OCI-LY3 (cell line): ENCODE data around the gene ACAD11.
A peak's percentile ranks its signal among the peaks of the same experiment; 100 is the strongest.

ENCODE experiments used
- H2AFZ ChIP-seq: fragments of 200-600, 300-600 bp; shearing (Covaris generic); 2 replicates; pipeline ENCODE4 v1.6.0; 2014; ENCODE audit warnings: antibody characterized with exemption, low read depth, low read length
- H3K27ac ChIP-seq: fragments of 200-600, 300-600 bp; sonication (generic); 2 replicates; pipeline ENCODE4 v1.5.1; 2014; ENCODE audit warnings: mild to moderate bottlenecking, low read length, moderate library complexity, mixed read lengths
- H3K27me3 ChIP-seq: fragments of 200-600, 300-600 bp; sonication (generic); 2 replicates; pipeline ENCODE4 v1.6.1; 2014; ENCODE audit warnings: low read depth, low read length, mixed read lengths
- H3K36me3 ChIP-seq: fragments of 200-600, 300-600 bp; sonication (generic); replicated peaks from 2 replicates; pipeline ENCODE3; 2014; ENCODE audit warnings: low read depth, low read length, mixed read lengths
- H3K4me1 ChIP-seq: fragments of 300-600, 200-600 bp; sonication (generic); 2 replicates; pipeline ENCODE4 v1.6.1; 2014; ENCODE audit warnings: low read length, mixed read lengths
- H3K4me2 ChIP-seq: fragments of 200-600, 300-600 bp; sonication (generic); 2 replicates; pipeline ENCODE4 v1.6.1; 2014; ENCODE audit warnings: low read length, mixed read lengths
- H3K4me3 ChIP-seq: fragments of 300-600, 200-600 bp; sonication (generic); 2 replicates; pipeline ENCODE4 v1.5.1; 2014; ENCODE audit warnings: antibody characterized with exemption, mild to moderate bottlenecking, low read length, moderate library complexity
- H3K79me2 ChIP-seq: fragments of 300-600, 200-600 bp; shearing (Covaris generic); 2 replicates; pipeline ENCODE4 v1.6.1; 2014; ENCODE audit warnings: mild to moderate bottlenecking, low read length, mixed read lengths
- H3K9ac ChIP-seq: fragments of 300-600, 200-600 bp; shearing (Covaris generic); 2 replicates; pipeline ENCODE4 v1.6.0; 2014; ENCODE audit warnings: mild to moderate bottlenecking, low read length, moderate library complexity
- H3K9me3 ChIP-seq: fragments of 200-600, 300-600 bp; shearing (Covaris generic); 2 replicates; pipeline ENCODE4 v1.6.1; 2014; ENCODE audit warnings: low read length, mixed read lengths; ENCODE audit not compliant: insufficient read depth
- H4K20me1 ChIP-seq: fragments of 200-600, 300-600 bp; sonication (generic); 2 replicates; pipeline ENCODE4 v1.6.1; 2016; ENCODE audit warnings: low read length, mixed read lengths; ENCODE audit not compliant: insufficient read depth
- EZH2phosphoT487 ChIP-seq: fragments of 200-600 bp; shearing (Covaris generic); IDR thresholded peaks from 2 replicates; pipeline ENCODE4 v1.6.1; 2018; ENCODE audit warnings: antibody characterized with exemption, mixed run types, low read depth
- TF ChIP-seq, protein P1 (sequence below): fragments of 200-600, 300-600 bp; sonication (generic); IDR thresholded peaks from 2 replicates; pipeline ENCODE4 v1.5.1; 2014; ENCODE audit warnings: antibody characterized with exemption, low read length, low read depth

The ACAD11 gene

DNA sequence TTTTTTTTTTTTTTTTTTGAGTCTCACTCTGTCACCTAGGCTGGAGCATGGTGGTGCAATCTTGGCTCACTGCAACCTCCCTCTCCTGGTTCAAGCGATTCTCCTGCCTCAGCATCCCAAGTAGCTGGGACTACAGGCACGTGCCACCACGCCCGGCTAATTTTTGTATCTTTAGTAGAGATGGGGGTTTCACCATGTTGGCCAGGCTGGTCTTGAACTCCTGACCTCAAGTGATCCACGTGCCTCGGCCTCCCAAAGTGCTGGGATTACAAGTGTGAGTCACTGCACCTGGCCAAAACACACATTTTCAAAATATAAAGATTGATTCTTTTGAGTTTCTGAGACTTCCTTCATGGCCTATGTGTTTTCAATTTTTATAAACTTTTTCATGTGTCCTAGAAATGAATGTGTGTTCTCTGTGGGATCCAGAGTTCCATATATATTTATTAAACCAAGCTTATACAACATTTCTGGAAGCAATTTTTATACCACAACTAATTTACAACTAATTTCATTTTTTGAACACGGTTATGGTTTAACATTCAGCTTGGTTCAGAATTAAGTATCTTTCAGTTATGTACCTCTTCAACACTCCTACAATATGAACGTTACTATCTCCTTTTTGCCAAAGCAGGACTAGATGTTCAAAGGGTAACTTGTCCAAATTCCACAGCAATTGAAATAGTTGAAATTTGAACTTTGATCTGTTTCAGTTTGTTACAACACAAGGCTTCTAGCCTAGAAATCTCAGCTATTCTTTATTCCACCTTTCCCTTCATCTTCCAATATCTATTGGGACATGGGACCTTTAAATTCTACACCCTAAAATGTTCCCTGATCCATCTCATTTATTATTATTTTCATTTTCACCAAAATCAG, 1.5 kb downstream of the ACAD11 start:
- Histone ChIP-seq H3K79me2 (peaks cover 45% of the 10 kb centered on the region), H3K4me3 (peak overlapping the region; percentile 92)

DNA sequence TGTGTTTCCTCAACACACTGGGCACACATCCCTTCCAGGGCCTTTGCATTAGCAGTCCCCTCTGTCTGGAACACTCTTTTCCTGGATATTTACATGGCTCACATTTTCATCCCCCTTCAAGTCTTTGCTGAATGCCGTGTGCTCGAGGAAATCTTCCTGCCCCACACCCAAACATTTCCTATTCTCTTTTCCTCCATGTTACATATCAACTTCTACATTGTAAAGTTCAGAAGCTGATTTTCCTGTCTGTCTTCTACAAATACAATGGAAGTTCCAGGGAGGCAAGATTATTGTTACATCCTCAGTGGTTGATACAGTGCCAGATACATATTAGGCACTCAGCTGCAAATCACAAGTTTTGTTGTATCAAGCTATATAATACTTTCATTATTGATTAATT, 4.1 kb downstream of the ACAD11 start:
- Histone ChIP-seq H3K27me3 (no peaks in the 10 kb centered on the region), H3K4me2 (no peak overlapping the region), H4K20me1 (no peaks in the 10 kb centered on the region), H3K36me3 (no peaks in the 10 kb centered on the region), H3K4me3 (no peak overlapping the region), H3K4me1 (peaks cover 8% of the 10 kb centered on the region), H3K9me3 (no peaks in the 10 kb centered on the region), H3K79me2 (peaks cover 19% of the 10 kb centered on the region), H3K27ac (no peak overlapping the region), H3K9ac (no peak overlapping the region), H2AFZ (no peak overlapping the region)
- TF ChIP-seq, protein P1, sequence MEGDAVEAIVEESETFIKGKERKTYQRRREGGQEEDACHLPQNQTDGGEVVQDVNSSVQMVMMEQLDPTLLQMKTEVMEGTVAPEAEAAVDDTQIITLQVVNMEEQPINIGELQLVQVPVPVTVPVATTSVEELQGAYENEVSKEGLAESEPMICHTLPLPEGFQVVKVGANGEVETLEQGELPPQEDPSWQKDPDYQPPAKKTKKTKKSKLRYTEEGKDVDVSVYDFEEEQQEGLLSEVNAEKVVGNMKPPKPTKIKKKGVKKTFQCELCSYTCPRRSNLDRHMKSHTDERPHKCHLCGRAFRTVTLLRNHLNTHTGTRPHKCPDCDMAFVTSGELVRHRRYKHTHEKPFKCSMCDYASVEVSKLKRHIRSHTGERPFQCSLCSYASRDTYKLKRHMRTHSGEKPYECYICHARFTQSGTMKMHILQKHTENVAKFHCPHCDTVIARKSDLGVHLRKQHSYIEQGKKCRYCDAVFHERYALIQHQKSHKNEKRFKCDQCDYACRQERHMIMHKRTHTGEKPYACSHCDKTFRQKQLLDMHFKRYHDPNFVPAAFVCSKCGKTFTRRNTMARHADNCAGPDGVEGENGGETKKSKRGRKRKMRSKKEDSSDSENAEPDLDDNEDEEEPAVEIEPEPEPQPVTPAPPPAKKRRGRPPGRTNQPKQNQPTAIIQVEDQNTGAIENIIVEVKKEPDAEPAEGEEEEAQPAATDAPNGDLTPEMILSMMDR: no peak
- TF ChIP-seq EZH2phosphoT487: no peak

More for the DNA sequence above, 1.5 kb downstream of the ACAD11 start:
- no peak overlapping the region for H2AFZ ChIP-seq
- H3K36me3 ChIP-seq: no peaks in the 10 kb centered on the region
- peaks cover 7% of the 10 kb centered on the region; the same call in 1 of the 2 replicates for H4K20me1 ChIP-seq
- H3K9me3 ChIP-seq: no peaks in the 10 kb centered on the region
- peaks cover 19% of the 10 kb centered on the region for H3K4me1 ChIP-seq
- no peaks in the 10 kb centered on the region for H3K27me3 ChIP-seq
- H3K9ac ChIP-seq: peak overlapping the region; percentile 87; the same call in 1 of the 2 replicates
- H3K4me2 ChIP-seq: peak overlapping the region; percentile 78
- TF ChIP-seq, protein P1: no peak
- TF ChIP-seq EZH2phosphoT487: no peak
- H3K27ac ChIP-seq: no peak overlapping the region

DNA sequence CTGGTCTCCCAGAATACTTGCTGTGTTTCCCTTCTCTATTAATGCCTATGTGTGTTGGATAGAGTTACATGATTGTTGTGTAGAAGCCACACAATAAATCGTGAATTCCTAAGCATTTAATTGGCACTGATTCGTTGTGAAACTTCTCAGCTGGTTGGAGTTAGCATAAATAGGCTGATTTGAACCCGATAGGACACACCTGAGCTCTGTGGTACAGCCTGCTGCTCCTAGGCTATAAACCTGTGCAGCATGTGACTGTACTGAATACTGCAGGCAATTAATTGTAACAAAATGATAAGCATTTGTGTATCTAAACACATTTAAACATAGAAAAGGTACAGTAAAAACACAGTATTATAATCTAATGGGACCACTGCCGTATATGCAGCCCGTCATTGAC, 4.9 kb downstream of the ACAD11 start:
- peaks cover 14% of the 10 kb centered on the region for H3K4me1 ChIP-seq
- no peak overlapping the region for H3K9ac ChIP-seq
- H3K4me3 ChIP-seq: no peak overlapping the region
- H3K79me2 ChIP-seq: peaks cover 15% of the 10 kb centered on the region
- H3K27me3 ChIP-seq: no peaks in the 10 kb centered on the region
- H4K20me1 ChIP-seq: no peaks in the 10 kb centered on the region
- no peak overlapping the region for H2AFZ ChIP-seq
- no peaks in the 10 kb centered on the region for H3K9me3 ChIP-seq
- TF ChIP-seq EZH2phosphoT487: no peak
- TF ChIP-seq, protein P1: no peak
- no peak overlapping the region for H3K27ac ChIP-seq
- H3K4me2 ChIP-seq: no peak overlapping the region
- no peaks in the 10 kb centered on the region for H3K36me3 ChIP-seq

DNA sequence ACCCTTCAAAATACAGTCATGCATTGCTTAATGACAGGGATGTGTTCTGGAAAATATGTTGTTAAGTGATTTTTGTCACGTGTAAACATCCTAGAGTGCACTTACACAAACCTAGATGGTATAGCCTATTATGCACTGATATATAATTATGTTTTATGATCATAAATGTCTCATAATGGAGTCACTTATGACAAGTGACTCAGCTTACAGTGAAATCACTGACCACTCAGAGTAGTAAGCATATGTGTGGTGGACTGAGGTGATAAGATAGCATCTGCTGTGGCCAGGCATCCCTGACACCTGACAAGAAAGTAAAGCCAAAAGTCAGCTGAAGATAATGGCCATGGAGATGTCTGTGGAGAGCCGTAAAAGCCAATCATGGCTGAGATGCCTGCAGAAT, 5.4 kb downstream of the ACAD11 start:
- H2AFZ ChIP-seq: no peak overlapping the region
- H3K4me1 ChIP-seq: peaks cover 14% of the 10 kb centered on the region
- H3K79me2 ChIP-seq: peaks cover 10% of the 10 kb centered on the region
- TF ChIP-seq, protein P1: no peak
- TF ChIP-seq EZH2phosphoT487: no peak
- H3K9me3 ChIP-seq: no peaks in the 10 kb centered on the region
- no peak overlapping the region for H3K27ac ChIP-seq
- H3K4me3 ChIP-seq: no peak overlapping the region
- H3K27me3 ChIP-seq: no peaks in the 10 kb centered on the region
- no peak overlapping the region for H3K9ac ChIP-seq
- no peaks in the 10 kb centered on the region for H4K20me1 ChIP-seq
- H3K36me3 ChIP-seq: no peaks in the 10 kb centered on the region
- H3K4me2 ChIP-seq: no peak overlapping the region
